ENCODE results near the gene CADPS2. TPM values are rescaled to one million over a fixed set of nuclear protein-coding genes. Genes with fewer than 3 reads are reported as not detected.

The CADPS2 gene
- total and polyA plus RNA-seq, 4 donors = 5.6 to 41.1 (median 11.0) TPM

- H3K4me3 ChIP-seq (ENCODE audit: low read depth in 1 of 3, low read length in 3 of 3) = no peak overlapping the region
Observed at GRCh38 chr7:122299624-122300210, 586.5 kb downstream of the CADPS2 start.

GRCh38 chr7:122298618-122299017 lies 587.6 kb downstream of the CADPS2 start:
- Histone ChIP-seq H3K36me3 (ENCODE audit: control insufficient read depth in 4 of 4, insufficient read depth in 3 of 4, low read depth in 1 of 4, low read length in 3 of 4) (no peaks in the 10 kb centered on the region), H3K27me3 (ENCODE audit: control insufficient read depth in 4 of 4, insufficient read depth in 4 of 4, low read length in 3 of 4) (peaks cover 0 to 49% (median 16%) of the 10 kb centered on the region in 4 donors), H3K9ac (ENCODE audit: low read depth in 1 of 2, low read length in 2 of 2) (no peak overlapping the region), H3K27ac (ENCODE audit: low read depth in 1 of 2, low read length in 2 of 2) (no peak overlapping the region), H3K9me3 (ENCODE audit: control insufficient read depth in 4 of 4, low read length in 3 of 4) (peaks cover 0 to 4% (median 2%) of the 10 kb centered on the region in 4 donors), H3K4me1 (ENCODE audit: control insufficient read depth in 4 of 4, insufficient read depth in 4 of 4, low read length in 3 of 4) (peaks cover 0 to 8% (median under 1%) of the 10 kb centered on the region in 4 donors), H3K4me3 (ENCODE audit: low read depth in 1 of 3, low read length in 3 of 3) (no peak overlapping the region)
- TF ChIP-seq TAF1 (conservative IDR thresholded peaks at IDR 0.05) = no peak
- TF ChIP-seq JUND (IDR thresholded peaks at IDR 0.05) = no peak
- no peak for TF ChIP-seq ATF3 (IDR thresholded peaks at IDR 0.05)
- no peak for TF ChIP-seq SP1 (IDR thresholded peaks at IDR 0.05)
- TF ChIP-seq REST (IDR thresholded peaks at IDR 0.05) = no peak
- no peak for TF ChIP-seq ZBTB33 (IDR thresholded peaks at IDR 0.05)
- no peak for TF ChIP-seq NR2F2 (IDR thresholded peaks at IDR 0.05)
- 70% methylated on average over 2 of the region's 2 CpGs for WGBS
- DNase-seq (ENCODE audit: low spot score) = no peak

More at GRCh38 chr7:122299624-122300210, 586.5 kb downstream of the CADPS2 start:
- WGBS = 11% methylated on average over 32 of the region's 32 CpGs
- Histone ChIP-seq H3K9me3 (ENCODE audit: control insufficient read depth in 4 of 4, low read length in 3 of 4) (peaks cover 0 to 4% (median 3%) of the 10 kb centered on the region in 4 donors), H3K27ac (ENCODE audit: low read depth in 1 of 2, low read length in 2 of 2) (no peak overlapping the region), H3K27me3 (ENCODE audit: control insufficient read depth in 4 of 4, insufficient read depth in 4 of 4, low read length in 3 of 4) (peaks cover 0 to 49% (median 19%) of the 10 kb centered on the region in 4 donors), H3K36me3 (ENCODE audit: control insufficient read depth in 4 of 4, insufficient read depth in 3 of 4, low read depth in 1 of 4, low read length in 3 of 4) (no peaks in the 10 kb centered on the region), H3K9ac (ENCODE audit: low read depth in 1 of 2, low read length in 2 of 2) (no peak overlapping the region), H3K4me1 (ENCODE audit: control insufficient read depth in 4 of 4, insufficient read depth in 4 of 4, low read length in 3 of 4) (peaks cover 2 to 15% (median 9%) of the 10 kb centered on the region in 4 donors)
- no peak for DNase-seq (ENCODE audit: low spot score)
- TF ChIP-seq HNF4A (conservative IDR thresholded peaks at IDR 0.05) (peak in 1 of 2 donors; percentile 49), FOXA1 (IDR thresholded peaks at IDR 0.05) (no peak)

GRCh38 chr7:122298131-122298530 lies 588.1 kb downstream of the CADPS2 start:
- WGBS = 56% methylated on average over 2 of the region's 2 CpGs
- peaks cover 0 to 49% (median 15%) of the 10 kb centered on the region in 4 donors for H3K27me3 ChIP-seq (ENCODE audit: control insufficient read depth in 4 of 4, insufficient read depth in 4 of 4, low read length in 3 of 4)
- no peak overlapping the region for H3K4me3 ChIP-seq (ENCODE audit: low read depth in 1 of 3, low read length in 3 of 3)
- peaks cover 0 to 8% (median 0%) of the 10 kb centered on the region in 4 donors for H3K4me1 ChIP-seq (ENCODE audit: control insufficient read depth in 4 of 4, insufficient read depth in 4 of 4, low read length in 3 of 4)
- H3K9ac ChIP-seq (ENCODE audit: low read depth in 1 of 2, low read length in 2 of 2) = no peak overlapping the region
- DNase-seq (ENCODE audit: low spot score) = no peak
- no peaks in the 10 kb centered on the region for H3K36me3 ChIP-seq (ENCODE audit: control insufficient read depth in 4 of 4, insufficient read depth in 3 of 4, low read depth in 1 of 4, low read length in 3 of 4)
- H3K27ac ChIP-seq (ENCODE audit: low read depth in 1 of 2, low read length in 2 of 2) = no peak overlapping the region
- peaks cover 0 to 4% (median 1%) of the 10 kb centered on the region in 4 donors for H3K9me3 ChIP-seq (ENCODE audit: control insufficient read depth in 4 of 4, low read length in 3 of 4)
- TF ChIP-seq HNF4G (IDR thresholded peaks at IDR 0.05) (no peak), RAD21 (IDR thresholded peaks at IDR 0.05) (no peak), HNF4A (conservative IDR thresholded peaks at IDR 0.05) (no peak), NR2F2 (IDR thresholded peaks at IDR 0.05) (no peak), JUND (IDR thresholded peaks at IDR 0.05) (no peak), REST (IDR thresholded peaks at IDR 0.05) (no peak), MAX (IDR thresholded peaks at IDR 0.05) (no peak), SP1 (IDR thresholded peaks at IDR 0.05) (no peak), YY1 (IDR thresholded peaks at IDR 0.05) (no peak), CTCF (IDR thresholded peaks at IDR 0.05; ENCODE audit: low read depth, low read length, missing input control) (no peak), FOXA2 (IDR thresholded peaks at IDR 0.05) (no peak), EGR1 (IDR thresholded peaks at IDR 0.05; ENCODE audit: low read depth in 2 of 2) (no peak)

Measured in liver (tissue), 9 donors.